Measurements from ENCODE around the gene MSI2. TPM values are rescaled to one million over a fixed set of nuclear protein-coding genes. Genes with fewer than 3 reads are reported as not detected.

The MSI2 gene
- polyA plus RNA-seq, 4 donors: 85.9 to 104 (median 97.5) TPM

GRCh38 chr17:57682701-57683100 is 426.4 kb downstream of the MSI2 start:
- DNase-seq (ENCODE audit: low read depth in 4 of 4, low spot score in 2 of 4): no peak

- DNase-seq (ENCODE audit: low read depth in 4 of 4, low spot score in 2 of 4): no peak
These were observed 428.6 kb downstream of the MSI2 start for GRCh38 chr17:57684711-57685498.

GRCh38 chr17:57685499-57686132 is 429.3 kb downstream of the MSI2 start:
- no peak for DNase-seq (ENCODE audit: low read depth in 4 of 4, low spot score in 2 of 4)

- DNase-seq (ENCODE audit: low read depth in 4 of 4, low spot score in 2 of 4): no peak
These were observed 431.3 kb downstream of the MSI2 start for GRCh38 chr17:57687642-57688041.

- DNase-seq (ENCODE audit: low read depth in 4 of 4, low spot score in 2 of 4): no peak
These were observed 432.9 kb downstream of the MSI2 start for GRCh38 chr17:57689254-57689653.

GRCh38 chr17:57691939-57692338 is 435.6 kb downstream of the MSI2 start:
- no peak for DNase-seq (ENCODE audit: low read depth in 4 of 4, low spot score in 2 of 4)

- no peak for DNase-seq (ENCODE audit: low read depth in 4 of 4, low spot score in 2 of 4)
These were observed 436.4 kb downstream of the MSI2 start for GRCh38 chr17:57692770-57693169.

GRCh38 chr17:57694051-57694450 is 437.7 kb downstream of the MSI2 start:
- DNase-seq (ENCODE audit: low read depth in 4 of 4, low spot score in 2 of 4): no peak

- DNase-seq (ENCODE audit: low read depth in 4 of 4, low spot score in 2 of 4): no peak
These were observed 439.7 kb downstream of the MSI2 start for GRCh38 chr17:57696050-57696449.

- no peak for DNase-seq (ENCODE audit: low read depth in 4 of 4, low spot score in 2 of 4)
These were observed 440.9 kb downstream of the MSI2 start for GRCh38 chr17:57697197-57697596.

GRCh38 chr17:57697891-57698711 is 441.8 kb downstream of the MSI2 start:
- no peak for DNase-seq (ENCODE audit: low read depth in 4 of 4, low spot score in 2 of 4)

GRCh38 chr17:57699751-57700219 is 443.5 kb downstream of the MSI2 start:
- DNase-seq (ENCODE audit: low read depth in 4 of 4, low spot score in 2 of 4): peak in 2 of 4 donors; percentile 40 to 62

GRCh38 chr17:57701124-57701523 is 444.8 kb downstream of the MSI2 start:
- DNase-seq (ENCODE audit: low read depth in 4 of 4, low spot score in 2 of 4): no peak

GRCh38 chr17:57703273-57703672 is 446.9 kb downstream of the MSI2 start:
- DNase-seq (ENCODE audit: low read depth in 4 of 4, low spot score in 2 of 4): no peak

GRCh38 chr17:57704448-57704847 is 448.1 kb downstream of the MSI2 start:
- DNase-seq (ENCODE audit: low read depth in 4 of 4, low spot score in 2 of 4): no peak

- no peak for DNase-seq (ENCODE audit: low read depth in 4 of 4, low spot score in 2 of 4)
These were observed 449.8 kb downstream of the MSI2 start for GRCh38 chr17:57705921-57706695.

GRCh38 chr17:57706761-57707160 is 450.4 kb downstream of the MSI2 start:
- no peak for DNase-seq (ENCODE audit: low read depth in 4 of 4, low spot score in 2 of 4)

- peak in 2 of 4 donors; percentile 67 to 79 for DNase-seq (ENCODE audit: low read depth in 4 of 4, low spot score in 2 of 4)
These were observed 451.6 kb downstream of the MSI2 start for GRCh38 chr17:57707892-57708291.

GRCh38 chr17:57708410-57708809 is 452.1 kb downstream of the MSI2 start:
- DNase-seq (ENCODE audit: low read depth in 4 of 4, low spot score in 2 of 4): no peak

GRCh38 chr17:57713140-57713539 is 456.8 kb downstream of the MSI2 start:
- no peak for DNase-seq (ENCODE audit: low read depth in 4 of 4, low spot score in 2 of 4)

Data from left renal cortex interstitium (tissue), 4 donors.